ENCODE measurements around the gene TNRC6B.
"Not testable (repeated sequence)": the region's sequence is repeated elsewhere in the genome, so short reads cannot be mapped to it uniquely, and the experiment has no call there.

Gene TNRC6B

GRCh38 chr22:40213478-40213877, 35.8 kb downstream of the TNRC6B start:
- no peak for DNase-seq (ENCODE audit: low spot score)

DNA sequence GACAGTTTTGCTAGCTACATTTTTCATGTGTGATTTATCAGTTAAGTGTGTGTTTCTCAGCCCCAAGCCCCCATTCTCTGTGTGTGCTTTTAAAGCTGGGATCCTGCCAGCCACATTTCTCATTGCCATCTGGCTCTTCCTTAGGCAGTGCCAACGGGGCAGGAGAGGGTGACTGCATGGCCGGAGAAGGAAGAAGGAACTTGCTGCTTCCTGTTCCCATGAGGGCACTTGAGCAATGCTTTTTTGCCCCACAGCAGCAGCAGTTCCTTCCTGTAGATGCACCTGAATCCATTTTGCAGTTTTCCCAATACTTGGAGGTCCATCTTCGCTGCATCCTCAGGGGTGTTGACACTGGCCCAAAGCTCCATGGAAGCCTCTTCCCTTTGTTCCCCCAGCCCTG, 37.5 kb downstream of the TNRC6B start:
- no peak for DNase-seq (ENCODE audit: low spot score)

DNA sequence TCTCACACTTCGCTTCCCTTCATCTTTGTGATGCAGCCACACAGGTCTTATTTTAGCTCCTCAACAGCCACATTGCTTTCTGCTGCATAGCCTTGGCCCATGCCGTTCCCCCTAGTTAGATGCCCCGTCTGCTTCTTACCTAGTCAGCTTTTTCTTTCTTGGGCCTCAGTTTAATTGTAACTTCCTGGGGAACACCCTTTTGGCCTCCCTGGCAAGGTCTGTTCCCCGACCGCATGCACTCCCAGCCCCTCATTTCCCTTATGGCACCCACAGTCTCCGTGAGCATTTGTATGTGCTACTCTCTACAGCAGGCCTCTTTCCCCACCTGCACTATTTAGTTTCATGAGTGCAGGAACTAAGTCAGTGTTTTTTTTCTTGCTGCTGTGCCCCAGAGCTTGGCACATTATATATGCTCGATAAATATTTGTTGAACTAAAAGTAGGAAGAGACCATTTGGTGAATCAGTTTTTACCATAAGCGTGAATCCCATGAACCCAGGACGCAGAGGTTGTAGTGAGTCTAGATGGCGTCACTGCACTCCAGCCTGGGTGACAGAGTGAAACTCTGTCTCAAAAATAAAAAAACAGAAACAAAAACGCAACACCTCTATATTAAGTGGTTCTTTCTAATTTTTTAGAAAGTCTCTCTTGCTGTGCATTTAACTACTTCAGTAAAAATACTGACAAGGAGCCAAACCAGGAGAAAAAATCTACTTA, 38.5 kb downstream of the TNRC6B start:
- DNase-seq (ENCODE audit: low spot score): no peak

GRCh38 chr22:40218152-40218551, 40.4 kb downstream of the TNRC6B start:
- DNase-seq (ENCODE audit: low spot score): no peak

DNA sequence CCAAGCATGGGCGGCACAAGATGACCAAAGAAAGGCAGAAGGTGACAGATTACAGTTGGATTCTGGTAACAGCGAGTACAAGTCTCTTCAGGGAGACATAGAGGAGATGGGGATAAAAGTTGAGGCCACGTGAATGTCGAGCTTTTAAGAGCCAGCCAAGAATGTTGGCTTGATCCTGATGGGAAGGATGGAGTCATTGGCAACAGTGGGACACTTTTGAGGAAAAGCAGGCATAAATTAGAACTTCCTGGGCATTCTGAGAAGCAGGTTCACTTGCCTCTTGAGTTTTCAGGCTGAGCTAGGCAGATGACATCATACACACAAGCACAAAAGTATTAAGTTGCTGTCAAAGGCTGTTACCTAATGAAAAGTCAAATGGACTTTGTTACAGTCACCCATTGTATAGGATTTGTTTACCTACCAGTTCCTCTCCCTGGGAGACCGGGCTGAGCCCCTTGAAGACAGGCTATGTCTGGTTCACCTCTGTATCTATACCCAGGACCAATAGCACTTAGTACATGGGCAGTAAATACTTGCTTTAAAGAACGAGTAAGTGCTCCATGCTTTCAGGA, 41.1 kb downstream of the TNRC6B start:
- no peak for DNase-seq (ENCODE audit: low spot score)

GRCh38 chr22:40220316-40221054, 42.8 kb downstream of the TNRC6B start:
- no peak for DNase-seq (ENCODE audit: low spot score)

GRCh38 chr22:40221055-40221414, 43.3 kb downstream of the TNRC6B start:
- DNase-seq (ENCODE audit: low spot score): no peak

DNA sequence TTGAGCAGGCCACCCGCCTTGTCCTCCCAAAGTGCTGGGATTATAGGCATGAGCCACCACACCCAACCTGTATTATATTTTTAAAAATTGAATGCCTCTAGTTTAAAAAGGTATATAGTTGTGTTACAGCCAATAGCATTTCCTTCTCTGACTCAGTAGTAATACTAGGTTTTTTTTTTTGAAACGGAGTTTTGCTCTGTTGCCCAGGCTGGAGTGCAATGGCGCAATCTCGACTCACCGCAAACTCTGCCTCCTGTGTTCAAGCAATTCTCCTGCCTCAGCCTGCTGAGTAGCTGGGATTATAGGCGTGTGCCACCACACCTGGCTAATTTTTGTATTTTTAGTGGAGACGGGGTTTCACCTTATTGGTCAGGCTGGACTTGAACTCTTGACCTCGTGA, 45.3 kb downstream of the TNRC6B start:
- not testable (repeated sequence) for DNase-seq (ENCODE audit: low spot score)

GRCh38 chr22:40224702-40225101, 47.0 kb downstream of the TNRC6B start:
- no peak for DNase-seq (ENCODE audit: low spot score)

DNA sequence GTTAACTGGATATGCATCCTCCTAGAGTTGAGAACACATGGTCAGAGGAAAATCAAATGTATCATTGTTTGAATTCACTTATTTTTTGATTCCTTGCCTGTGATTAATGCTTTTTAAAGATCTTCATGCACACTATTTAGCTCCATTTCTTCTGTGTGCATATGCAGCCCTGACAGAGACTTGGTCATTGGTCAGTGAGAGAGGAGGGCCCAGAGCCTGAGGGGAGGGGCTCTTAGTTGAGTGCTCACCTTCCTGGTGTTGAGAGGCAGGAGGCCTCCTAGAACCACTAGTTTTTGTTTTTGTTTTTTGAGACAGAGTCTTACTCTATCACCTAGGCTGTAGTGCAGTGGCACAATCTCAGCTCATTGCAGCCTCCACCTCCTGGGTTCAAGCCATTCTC, 48.9 kb downstream of the TNRC6B start:
- DNase-seq (ENCODE audit: low spot score): no peak

DNA sequence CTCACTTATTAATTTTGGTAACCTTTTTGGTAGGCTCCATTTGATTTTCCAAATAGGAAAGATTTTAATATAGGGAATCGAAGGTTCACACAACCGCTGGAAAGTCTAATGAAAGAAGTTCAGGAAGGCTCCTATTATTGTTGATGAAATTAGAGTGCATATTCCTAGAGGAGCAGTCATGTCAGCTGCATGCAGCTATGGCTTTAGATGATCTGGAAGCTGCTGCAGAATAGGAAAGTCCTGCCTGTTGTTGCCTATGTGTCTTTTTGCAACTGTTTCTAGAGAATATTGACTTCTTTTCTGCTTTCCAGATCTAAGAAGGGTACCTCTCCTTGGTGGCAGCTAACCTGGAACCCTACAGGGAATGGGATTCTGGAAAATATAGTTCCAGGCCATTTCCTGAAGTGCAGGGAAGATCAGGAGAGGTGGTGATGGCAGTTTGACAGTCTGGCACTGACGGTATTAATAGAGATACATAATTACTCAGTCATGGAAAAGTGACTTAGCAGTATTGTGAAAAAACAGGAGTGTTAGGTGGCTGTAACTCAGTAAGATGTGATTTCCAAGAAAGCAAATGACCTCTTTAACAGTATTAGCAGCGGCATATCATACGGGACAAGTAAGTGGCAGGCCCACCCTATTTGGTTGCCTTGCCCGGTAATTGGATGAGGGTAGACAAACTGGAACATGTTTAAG, 54.0 kb downstream of the TNRC6B start:
- no peak for DNase-seq (ENCODE audit: low spot score)

DNA sequence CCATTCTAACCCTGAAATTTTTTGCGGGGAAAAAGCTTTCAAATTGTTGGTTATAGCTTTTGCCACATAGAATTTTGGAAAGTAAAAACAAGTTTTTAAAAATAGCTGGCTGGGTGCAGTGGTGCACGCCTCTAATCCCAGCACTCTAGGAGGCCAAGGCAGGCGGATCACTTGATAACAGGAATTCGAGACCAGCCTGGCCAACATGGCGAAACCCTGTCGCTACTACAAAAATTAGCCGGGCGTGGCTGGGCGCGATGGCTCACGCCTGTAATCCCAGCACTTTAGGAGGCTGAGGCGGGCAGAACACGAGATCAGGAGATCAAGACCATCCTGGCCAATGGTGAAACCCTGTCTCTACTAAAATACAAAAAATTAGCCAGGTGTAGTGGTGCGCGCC, 54.9 kb downstream of the TNRC6B start:
- no peak for DNase-seq (ENCODE audit: low spot score)

GRCh38 chr22:40233886-40234285, 56.2 kb downstream of the TNRC6B start:
- no peak for DNase-seq (ENCODE audit: low spot score)

GRCh38 chr22:40234658-40235057, 56.9 kb downstream of the TNRC6B start:
- DNase-seq (ENCODE audit: low spot score): peak; percentile 23

DNA sequence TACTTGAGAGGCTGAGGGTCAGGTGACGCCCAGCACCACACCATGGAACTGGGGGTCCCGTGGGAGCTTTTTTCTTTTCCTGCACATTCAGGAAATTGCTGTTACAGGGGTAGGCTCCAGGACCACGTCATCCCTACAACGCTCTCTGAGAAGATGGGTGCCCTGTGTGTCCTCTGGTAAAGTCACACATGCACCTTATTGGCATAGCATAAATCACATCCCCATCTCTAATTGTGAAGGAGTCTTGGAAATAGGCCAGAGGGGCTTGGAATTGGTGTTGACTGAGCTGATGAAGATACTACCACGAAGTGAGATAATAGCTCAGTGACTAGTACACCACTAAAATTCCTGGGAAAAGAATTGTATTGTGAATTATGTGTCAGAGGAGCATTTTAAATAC, 57.6 kb downstream of the TNRC6B start:
- no peak for DNase-seq (ENCODE audit: low spot score)

- no peak for DNase-seq (ENCODE audit: low spot score)
These were observed 58.5 kb downstream of the TNRC6B start for GRCh38 chr22:40236131-40236665.

- DNase-seq (ENCODE audit: low spot score): no peak
These were observed 59.5 kb downstream of the TNRC6B start for GRCh38 chr22:40237241-40237640.

DNA sequence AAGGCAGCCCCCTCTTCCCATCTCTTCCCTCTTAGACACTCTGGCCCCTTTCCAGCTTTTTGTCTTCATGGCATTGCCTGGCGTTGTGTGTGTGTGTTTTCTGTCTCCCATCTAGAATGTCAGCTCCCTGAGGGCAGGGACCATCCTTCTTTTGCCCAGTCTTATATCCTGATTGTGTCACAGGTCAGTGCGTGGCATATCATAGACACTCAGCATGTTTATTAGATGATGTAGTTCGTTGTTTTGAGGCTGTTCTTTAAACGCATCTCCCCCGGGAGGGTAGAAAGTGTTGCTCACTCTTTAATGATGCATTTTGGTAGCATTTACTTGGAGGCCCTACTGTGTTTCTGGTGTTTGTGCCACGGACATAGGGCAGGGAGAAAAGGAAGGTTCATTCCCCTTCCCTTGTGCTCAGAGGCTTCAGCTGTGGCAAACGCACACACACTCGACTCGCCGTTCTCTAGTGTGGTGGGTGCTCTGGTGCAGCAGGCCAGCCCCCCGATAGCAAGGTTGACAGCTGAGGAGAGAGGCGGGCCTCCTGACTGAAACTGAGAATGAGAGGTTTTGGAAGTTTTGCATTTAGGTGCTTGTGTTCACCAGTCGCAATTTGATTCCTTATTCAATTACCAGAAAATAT, 60.2 kb downstream of the TNRC6B start:
- DNase-seq (ENCODE audit: low spot score): no peak

GRCh38 chr22:40238425-40239344, 61.0 kb downstream of the TNRC6B start:
- DNase-seq (ENCODE audit: low spot score): no peak

GRCh38 chr22:40239345-40239683, 61.6 kb downstream of the TNRC6B start:
- DNase-seq (ENCODE audit: low spot score): no peak

DNA sequence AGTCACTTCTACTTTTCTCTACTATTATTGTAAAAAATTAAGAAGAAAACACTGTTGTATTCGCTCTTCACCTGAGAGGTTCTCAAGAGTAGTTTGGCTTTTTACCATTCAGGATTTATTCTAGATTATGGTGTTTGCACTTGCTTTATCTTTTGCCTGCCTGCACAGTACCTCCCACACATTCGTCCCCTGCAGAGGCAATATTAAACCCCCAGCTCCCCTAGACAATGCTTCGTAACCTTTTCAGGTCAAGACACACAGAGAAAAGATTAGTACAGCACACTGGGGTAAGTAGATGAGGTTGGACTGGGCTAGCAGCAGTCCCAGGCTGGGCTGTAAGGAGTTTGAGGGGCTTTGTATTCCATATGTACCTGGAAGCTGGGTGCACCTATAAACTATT, 62.4 kb downstream of the TNRC6B start:
- no peak for DNase-seq (ENCODE audit: low spot score)

Measured in SK-N-DZ (cell line).